Renal pelvis (tissue), 4 donors: ENCODE measurements around the gene GAB1. TPM values are rescaled to one million over a fixed set of nuclear protein-coding genes. Genes with fewer than 3 reads are reported as not detected.

ENCODE experiments used
- DNase-seq: peaks from one replicate; pipeline ENCODE4 v3.0.0-alpha.2; 2013
- polyA plus RNA-seq, 3 donors: library from polyadenylated mRNA; unstranded; fragments of 120-200 nt; gene quantifications; one replicate each; pipeline ENCODE4 v1.2.1, GENCODE V29; 2013; ENCODE audit not compliant: insufficient read length in 3 of 3

Gene GAB1
- polyA plus RNA-seq, 3 donors = 39.5 to 48.2 (median 48.0) TPM

- DNase-seq = no peak
Observed at GRCh38 chr4:143384381-143384994, 47.8 kb downstream of the GAB1 start.

- DNase-seq = no peak
Observed at GRCh38 chr4:143386812-143387211, 50.1 kb downstream of the GAB1 start.

- DNase-seq = no peak
Observed at GRCh38 chr4:143389579-143390195, 53.0 kb downstream of the GAB1 start.

GRCh38 chr4:143390764-143391163 is 54.1 kb downstream of the GAB1 start:
- DNase-seq = no peak

GRCh38 chr4:143391261-143391660 is 54.6 kb downstream of the GAB1 start:
- DNase-seq = no peak

GRCh38 chr4:143391895-143392294 is 55.2 kb downstream of the GAB1 start:
- no peak for DNase-seq

GRCh38 chr4:143393195-143393594 is 56.5 kb downstream of the GAB1 start:
- no peak for DNase-seq

- no peak for DNase-seq
Observed at GRCh38 chr4:143394739-143395453, 58.2 kb downstream of the GAB1 start.

- no peak for DNase-seq
Observed at GRCh38 chr4:143396695-143397094, 60.0 kb downstream of the GAB1 start.

GRCh38 chr4:143397335-143397734 is 60.7 kb downstream of the GAB1 start:
- DNase-seq = no peak

- DNase-seq = no peak
Observed at GRCh38 chr4:143397887-143398286, 61.2 kb downstream of the GAB1 start.

GRCh38 chr4:143399113-143399949 is 62.7 kb downstream of the GAB1 start:
- no peak for DNase-seq

- DNase-seq = no peak
Observed at GRCh38 chr4:143400082-143400481, 63.4 kb downstream of the GAB1 start.

- no peak for DNase-seq
Observed at GRCh38 chr4:143402776-143403552, 66.3 kb downstream of the GAB1 start.

- DNase-seq = no peak
Observed at GRCh38 chr4:143403553-143403820, 66.8 kb downstream of the GAB1 start.

- no peak for DNase-seq
Observed at GRCh38 chr4:143404555-143404954, 67.9 kb downstream of the GAB1 start.

GRCh38 chr4:143405075-143405730 is 68.5 kb downstream of the GAB1 start:
- no peak for DNase-seq

GRCh38 chr4:143406523-143406922 is 69.8 kb downstream of the GAB1 start:
- DNase-seq = no peak

- no peak for DNase-seq
Observed at GRCh38 chr4:143407474-143407873, 70.8 kb downstream of the GAB1 start.

GRCh38 chr4:143407888-143408287 is 71.2 kb downstream of the GAB1 start:
- DNase-seq = no peak

- no peak for DNase-seq
Observed at GRCh38 chr4:143410015-143410414, 73.3 kb downstream of the GAB1 start.
